Upper lobe of right lung (tissue), 1 donor: ENCODE results near the gene PANX1. TPM values are rescaled to one million over a fixed set of nuclear protein-coding genes. Genes with fewer than 3 reads are reported as not detected.
"Not testable (repeated sequence)": the region's sequence is repeated elsewhere in the genome, so short reads cannot be mapped to it uniquely, and the experiment has no call there.

Source experiments
- ATAC-seq: fragments of 200-7000 bp; cut with Tn5 transposase; one replicate; pipeline ENCODE4 v1.9.1; 2020; ENCODE audit warnings: mild to moderate bottlenecking, moderate library complexity
- DNase-seq: peaks from one replicate; pipeline ENCODE4 v3.0.0-alpha.2; 2020
- H3K27ac ChIP-seq: fragments of 200-600 bp; one replicate; pipeline ENCODE4 v1.8.0; 2022
- H3K27me3 ChIP-seq: fragments of 200-600 bp; one replicate; pipeline ENCODE4 v1.8.0; 2022; ENCODE audit warnings: mild to moderate bottlenecking
- H3K36me3 ChIP-seq: fragments of 200-600 bp; one replicate; pipeline ENCODE4 v1.8.0; 2022
- H3K4me1 ChIP-seq: fragments of 200-600 bp; one replicate; pipeline ENCODE4 v1.8.0; 2022
- H3K4me3 ChIP-seq: fragments of 200-600 bp; one replicate; pipeline ENCODE4 v1.8.0; 2022; ENCODE audit warnings: mild to moderate bottlenecking
- H3K9me3 ChIP-seq: fragments of 200-600 bp; one replicate; pipeline ENCODE4 v1.8.0; 2022
- intact Hi-C: fragments of 100-400 bp; cut with DNase I; formaldehyde crosslinking; loops from one replicate; pipeline ENCODE4 v1.11.0; 2022
- total RNA-seq: library from RNA; stranded (reverse); fragmentation: NEBNext Ultra II Directional; extraction: Animal tissue kit (Norgen Biotek cat#: 25700); gene quantifications from one replicate; pipeline ENCODE4 v1.2.1, GENCODE V29; 2021
- TF ChIP-seq, protein P1 (sequence below): fragments of 200-600 bp; IDR thresholded peaks from one replicate; pipeline ENCODE4 v1.8.0; 2022; ENCODE audit warnings: antibody characterized with exemption
- donor health status: DM: no; HTN: yes; CAD: no; lungs with severe emphysema.

PANX1 gene
- total RNA-seq, 1 donor from 2014 or later = 20.0 TPM

DNA sequence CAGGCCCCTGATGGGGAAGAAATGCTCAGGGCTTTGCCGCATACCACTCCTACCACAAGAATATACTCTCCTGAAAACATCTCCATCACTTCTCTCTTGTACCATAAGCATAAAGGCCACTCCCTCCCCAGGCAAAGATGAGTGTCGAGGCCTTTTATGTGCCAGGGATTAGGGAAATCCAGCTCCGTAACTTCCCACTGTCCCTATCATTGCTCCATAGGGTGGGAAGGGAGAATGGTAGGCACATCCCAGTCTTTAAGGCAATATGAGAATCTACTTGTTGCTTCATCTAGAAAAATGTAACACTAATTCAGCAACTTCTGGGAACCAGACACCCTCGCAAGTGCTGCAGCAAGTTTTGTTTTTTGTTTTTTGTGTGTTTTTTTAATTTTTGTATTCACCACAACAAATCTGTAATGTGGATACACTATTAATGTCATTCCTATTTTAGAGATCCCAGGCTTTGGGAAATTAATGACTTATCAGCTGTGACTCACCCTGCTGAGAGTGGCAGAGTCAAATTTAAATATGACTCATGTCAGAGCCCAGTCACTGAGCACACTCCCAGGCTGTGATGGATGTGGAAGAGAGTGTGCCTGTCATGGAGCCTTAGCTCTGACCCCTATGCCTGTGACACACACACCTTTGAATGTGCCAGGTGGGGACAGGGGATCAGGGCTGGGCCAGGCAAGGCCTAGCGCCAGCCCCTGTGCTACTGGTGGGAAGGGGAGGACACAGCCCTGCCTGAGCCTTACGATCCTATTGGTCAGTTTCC lies 23.4 kb downstream of the PANX1 start:
- Histone ChIP-seq H3K4me1 (peaks cover 40% of the 10 kb centered on the region), H3K27me3 (no peaks in the 10 kb centered on the region), H3K36me3 (no peaks in the 10 kb centered on the region), H3K4me3 (no peak overlapping the region), H3K9me3 (no peaks in the 10 kb centered on the region), H3K27ac (no peak overlapping the region)
- intact Hi-C loops = no loop called here
- TF ChIP-seq, protein P1, sequence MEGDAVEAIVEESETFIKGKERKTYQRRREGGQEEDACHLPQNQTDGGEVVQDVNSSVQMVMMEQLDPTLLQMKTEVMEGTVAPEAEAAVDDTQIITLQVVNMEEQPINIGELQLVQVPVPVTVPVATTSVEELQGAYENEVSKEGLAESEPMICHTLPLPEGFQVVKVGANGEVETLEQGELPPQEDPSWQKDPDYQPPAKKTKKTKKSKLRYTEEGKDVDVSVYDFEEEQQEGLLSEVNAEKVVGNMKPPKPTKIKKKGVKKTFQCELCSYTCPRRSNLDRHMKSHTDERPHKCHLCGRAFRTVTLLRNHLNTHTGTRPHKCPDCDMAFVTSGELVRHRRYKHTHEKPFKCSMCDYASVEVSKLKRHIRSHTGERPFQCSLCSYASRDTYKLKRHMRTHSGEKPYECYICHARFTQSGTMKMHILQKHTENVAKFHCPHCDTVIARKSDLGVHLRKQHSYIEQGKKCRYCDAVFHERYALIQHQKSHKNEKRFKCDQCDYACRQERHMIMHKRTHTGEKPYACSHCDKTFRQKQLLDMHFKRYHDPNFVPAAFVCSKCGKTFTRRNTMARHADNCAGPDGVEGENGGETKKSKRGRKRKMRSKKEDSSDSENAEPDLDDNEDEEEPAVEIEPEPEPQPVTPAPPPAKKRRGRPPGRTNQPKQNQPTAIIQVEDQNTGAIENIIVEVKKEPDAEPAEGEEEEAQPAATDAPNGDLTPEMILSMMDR = no peak
- peak; percentile 91 for ATAC-seq
- no peak for DNase-seq

DNA sequence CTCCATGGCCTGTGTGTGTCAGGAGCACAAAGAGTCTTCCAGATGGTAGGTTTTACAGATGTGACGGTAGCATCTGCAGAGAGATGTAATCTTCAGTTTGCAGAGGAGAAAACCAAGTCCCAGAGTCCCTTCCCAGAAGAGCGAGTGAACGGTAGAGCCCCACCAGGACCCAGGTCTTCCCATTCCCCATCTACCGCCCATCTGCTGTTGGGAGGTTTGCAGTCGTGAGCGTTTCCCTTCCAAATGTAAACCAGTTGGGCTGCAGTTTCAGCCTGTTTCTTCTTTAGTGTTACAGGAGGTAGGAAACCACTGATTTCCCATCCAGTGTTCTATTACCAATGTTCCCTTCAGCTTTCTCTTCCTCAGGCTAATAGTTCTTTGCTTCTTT lies 24.0 kb downstream of the PANX1 start:
- Histone ChIP-seq H3K36me3 (no peaks in the 10 kb centered on the region), H3K4me3 (no peak overlapping the region), H3K4me1 (peaks cover 40% of the 10 kb centered on the region), H3K27ac (no peak overlapping the region), H3K9me3 (no peaks in the 10 kb centered on the region), H3K27me3 (no peaks in the 10 kb centered on the region)
- DNase-seq = no peak
- TF ChIP-seq, protein P1 = no peak
- intact Hi-C loops = no loop called here
- no peak for ATAC-seq

DNA sequence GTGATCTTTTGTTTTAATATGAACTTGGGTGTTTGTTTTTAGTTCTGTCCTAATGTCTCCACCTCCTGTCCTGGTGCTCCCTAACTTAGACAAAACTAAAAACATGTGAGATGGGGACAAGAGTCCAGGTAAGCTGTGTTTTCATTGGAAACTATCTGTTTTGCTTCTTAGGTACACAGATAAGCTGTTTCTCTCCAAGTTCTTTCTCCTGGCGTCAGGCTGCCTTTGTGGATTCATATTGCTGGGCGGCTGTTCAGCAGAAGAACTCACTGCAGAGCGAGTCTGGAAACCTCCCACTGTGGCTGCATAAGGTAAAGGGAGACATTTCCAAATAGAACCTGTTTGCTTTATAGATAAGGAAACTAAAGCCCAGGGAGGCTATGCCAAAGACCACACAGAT lies 24.7 kb downstream of the PANX1 start:
- Histone ChIP-seq H3K27me3 (no peaks in the 10 kb centered on the region), H3K4me1 (peaks cover 40% of the 10 kb centered on the region), H3K36me3 (no peaks in the 10 kb centered on the region), H3K27ac (no peak overlapping the region), H3K9me3 (no peaks in the 10 kb centered on the region), H3K4me3 (no peak overlapping the region)
- ATAC-seq (no peak), DNase-seq (no peak)
- TF ChIP-seq, protein P1 = no peak
- intact Hi-C loops = no loop called here

DNA sequence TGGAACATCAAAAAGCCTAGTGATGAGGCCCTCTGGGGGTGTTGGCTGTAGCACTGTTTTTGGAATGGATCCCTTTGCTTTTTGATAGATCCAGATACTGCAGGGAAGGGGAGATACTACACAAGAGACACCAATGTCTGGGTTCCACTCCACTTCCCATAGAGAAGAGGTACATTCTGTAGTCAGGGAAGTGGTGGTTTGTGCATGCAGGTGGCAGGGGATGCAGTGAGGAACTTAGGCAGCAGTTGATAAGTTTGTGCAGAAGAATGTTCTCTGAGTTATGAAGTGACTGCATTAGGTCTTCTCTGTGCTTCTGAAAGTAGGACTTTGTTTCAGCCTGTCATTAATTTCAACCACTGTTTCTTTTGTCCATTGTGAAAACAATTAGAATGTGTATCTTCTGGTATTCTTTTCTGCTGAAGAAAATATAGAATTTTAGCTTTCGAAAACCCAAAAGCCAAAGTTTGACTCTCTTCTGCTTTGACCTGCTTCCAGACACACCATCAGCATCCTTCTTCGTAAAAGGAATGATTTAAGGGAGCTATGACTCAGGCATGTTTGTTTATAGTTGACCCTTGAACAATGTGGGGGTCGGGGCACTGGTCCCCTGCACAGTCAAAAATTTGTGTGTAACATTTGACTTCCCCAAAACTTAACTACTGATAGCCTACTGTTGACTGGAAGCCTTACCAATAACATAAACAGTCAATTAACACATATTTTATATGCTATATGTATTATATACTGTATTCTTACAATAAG lies 25.6 kb downstream of the PANX1 start:
- DNase-seq (no peak), ATAC-seq (no peak)
- Histone ChIP-seq H3K27me3 (no peaks in the 10 kb centered on the region), H3K4me1 (peaks cover 34% of the 10 kb centered on the region), H3K9me3 (no peaks in the 10 kb centered on the region), H3K36me3 (no peaks in the 10 kb centered on the region), H3K4me3 (no peak overlapping the region), H3K27ac (no peak overlapping the region)
- intact Hi-C loops = no loop called here
- TF ChIP-seq, protein P1 = no peak

DNA sequence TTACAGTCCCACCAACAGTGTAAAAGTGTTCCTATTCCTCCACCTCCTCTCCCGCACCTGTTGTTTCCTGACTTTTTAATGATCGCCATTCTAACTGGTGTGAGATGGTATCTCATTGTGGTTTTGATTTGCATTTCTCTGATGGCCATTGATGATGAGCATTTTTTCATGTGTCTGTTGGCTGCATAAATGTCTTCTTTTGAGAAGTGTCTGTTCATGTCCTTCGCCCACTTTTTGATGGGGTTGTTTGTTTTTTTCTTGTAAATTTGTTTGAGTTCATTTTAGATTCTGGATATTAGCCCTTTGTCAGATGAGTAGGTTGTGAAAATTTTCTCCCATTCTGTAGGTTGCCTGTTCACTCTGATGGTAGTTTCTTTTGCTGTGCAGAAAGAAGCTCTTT lies 28.7 kb downstream of the PANX1 start:
- H3K27me3 ChIP-seq, ATAC-seq, DNase-seq, H3K36me3 ChIP-seq, H3K9me3 ChIP-seq, H3K4me1 ChIP-seq, intact Hi-C loops, H3K4me3 ChIP-seq, H3K27ac ChIP-seq: not testable (repeated sequence)

DNA sequence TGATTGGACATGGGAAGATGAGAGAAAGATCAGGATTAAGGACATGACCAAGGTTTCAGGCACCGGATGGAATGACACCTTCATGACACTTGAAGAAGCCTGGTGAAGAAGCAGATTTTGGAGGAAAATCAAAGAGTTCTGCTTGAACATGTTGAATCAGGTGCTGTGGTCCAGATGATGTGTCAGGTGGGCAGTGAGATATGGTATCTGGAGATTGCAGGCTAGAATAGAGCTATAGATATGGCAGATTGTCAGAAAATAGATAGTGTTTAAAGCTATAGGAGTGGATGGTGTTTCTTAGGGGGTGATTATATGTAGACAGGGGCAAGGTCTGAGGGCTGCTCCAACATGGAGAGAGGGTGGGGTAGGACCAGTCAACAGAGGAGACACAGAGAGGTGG lies 40.2 kb downstream of the PANX1 start:
- ATAC-seq = no peak
- Histone ChIP-seq H3K9me3 (no peaks in the 10 kb centered on the region), H3K27ac (no peak overlapping the region), H3K4me3 (no peak overlapping the region), H3K27me3 (no peaks in the 10 kb centered on the region), H3K36me3 (no peaks in the 10 kb centered on the region), H3K4me1 (no peaks in the 10 kb centered on the region)
- intact Hi-C loops = no loop called here
- no peak for DNase-seq
- TF ChIP-seq, protein P1 = no peak
